Choroid plexus epithelial cell (primary cell): ENCODE results near the gene KRTAP24-1.

Source experiments
- DNase-seq: peaks from one replicate; pipeline ENCODE4 v3.0.0-alpha.2; 2010; ENCODE audit warnings: low read depth
- H3K4me3 ChIP-seq: 2 replicates; pipeline ENCODE4 v1.5.1; 2011; ENCODE audit warnings: low read depth, mild to moderate bottlenecking, control low read depth, low read length, moderate library complexity
- TF ChIP-seq, protein P1 (sequence below): conservative IDR thresholded peaks from 2 replicates; pipeline ENCODE4 v1.5.1; 2011; ENCODE audit warnings: low read depth, mild to moderate bottlenecking, control low read depth, inconsistent platforms, low read length, moderate library complexity

KRTAP24-1 gene

DNA sequence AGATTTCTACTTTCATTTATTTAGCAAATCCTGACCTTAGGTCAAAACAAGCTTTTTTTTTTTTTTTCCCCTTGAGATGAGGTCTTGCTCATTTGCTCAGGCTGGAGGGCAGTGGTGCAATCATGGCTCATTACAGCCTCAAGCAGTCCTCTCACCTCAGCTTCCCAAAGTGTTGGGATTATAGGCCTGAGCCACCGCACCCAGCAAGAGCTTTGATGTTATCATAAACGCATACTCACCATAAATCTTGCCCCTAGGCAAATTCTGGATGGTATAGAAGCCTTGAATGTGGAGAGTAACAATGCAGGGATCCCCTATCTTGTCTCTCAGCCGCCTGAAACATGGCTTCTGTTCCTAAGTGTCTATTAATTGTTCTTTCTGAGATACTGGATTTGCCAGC is 42.1 kb downstream of the KRTAP24-1 start:
- H3K4me3 ChIP-seq = no peak overlapping the region
- TF ChIP-seq, protein P1, sequence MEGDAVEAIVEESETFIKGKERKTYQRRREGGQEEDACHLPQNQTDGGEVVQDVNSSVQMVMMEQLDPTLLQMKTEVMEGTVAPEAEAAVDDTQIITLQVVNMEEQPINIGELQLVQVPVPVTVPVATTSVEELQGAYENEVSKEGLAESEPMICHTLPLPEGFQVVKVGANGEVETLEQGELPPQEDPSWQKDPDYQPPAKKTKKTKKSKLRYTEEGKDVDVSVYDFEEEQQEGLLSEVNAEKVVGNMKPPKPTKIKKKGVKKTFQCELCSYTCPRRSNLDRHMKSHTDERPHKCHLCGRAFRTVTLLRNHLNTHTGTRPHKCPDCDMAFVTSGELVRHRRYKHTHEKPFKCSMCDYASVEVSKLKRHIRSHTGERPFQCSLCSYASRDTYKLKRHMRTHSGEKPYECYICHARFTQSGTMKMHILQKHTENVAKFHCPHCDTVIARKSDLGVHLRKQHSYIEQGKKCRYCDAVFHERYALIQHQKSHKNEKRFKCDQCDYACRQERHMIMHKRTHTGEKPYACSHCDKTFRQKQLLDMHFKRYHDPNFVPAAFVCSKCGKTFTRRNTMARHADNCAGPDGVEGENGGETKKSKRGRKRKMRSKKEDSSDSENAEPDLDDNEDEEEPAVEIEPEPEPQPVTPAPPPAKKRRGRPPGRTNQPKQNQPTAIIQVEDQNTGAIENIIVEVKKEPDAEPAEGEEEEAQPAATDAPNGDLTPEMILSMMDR = no peak
- no peak for DNase-seq

DNA sequence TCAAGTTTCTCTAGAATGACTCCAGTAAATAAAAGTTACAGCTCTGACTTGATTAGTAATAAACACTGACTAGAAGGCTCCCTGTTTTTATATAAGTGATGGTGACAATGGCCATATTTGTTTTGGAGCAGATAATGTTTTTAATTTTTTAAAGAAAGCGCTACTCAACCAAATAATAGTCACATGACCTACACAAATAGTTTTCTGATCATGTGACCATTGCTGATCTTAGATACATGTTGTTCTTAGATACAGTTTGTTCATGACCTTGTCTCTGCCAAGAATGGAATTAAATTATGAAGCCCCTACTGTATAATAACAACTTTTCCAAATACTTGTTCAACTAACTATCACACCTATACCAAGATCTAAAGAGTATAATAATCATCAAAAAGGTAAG is 44.6 kb downstream of the KRTAP24-1 start:
- no peak for DNase-seq

DNA sequence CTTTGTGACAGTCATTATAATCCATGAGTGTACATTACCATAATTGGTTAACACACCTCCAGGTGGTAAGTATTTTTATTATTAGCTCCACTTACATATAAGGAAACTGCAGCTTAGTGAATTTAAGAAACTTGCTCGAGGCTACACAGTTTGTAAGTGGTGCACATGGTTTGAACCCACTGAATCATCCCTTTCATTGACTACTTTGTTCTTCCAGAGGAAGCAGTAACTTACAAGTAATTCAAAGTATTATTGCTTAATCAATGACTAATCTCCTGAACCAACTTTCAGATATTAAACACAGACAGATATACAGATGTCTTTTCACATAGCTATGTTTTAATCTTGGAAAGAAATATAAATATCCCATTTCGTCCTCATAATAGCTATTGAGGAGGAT is 48.1 kb downstream of the KRTAP24-1 start:
- TF ChIP-seq, protein P1 = no peak
- H3K4me3 ChIP-seq = no peak overlapping the region
- peak; percentile 69 for DNase-seq

More for the DNA sequence above, 44.6 kb downstream of the KRTAP24-1 start:
- TF ChIP-seq, protein P1 = no peak
- H3K4me3 ChIP-seq = no peak overlapping the region

DNA sequence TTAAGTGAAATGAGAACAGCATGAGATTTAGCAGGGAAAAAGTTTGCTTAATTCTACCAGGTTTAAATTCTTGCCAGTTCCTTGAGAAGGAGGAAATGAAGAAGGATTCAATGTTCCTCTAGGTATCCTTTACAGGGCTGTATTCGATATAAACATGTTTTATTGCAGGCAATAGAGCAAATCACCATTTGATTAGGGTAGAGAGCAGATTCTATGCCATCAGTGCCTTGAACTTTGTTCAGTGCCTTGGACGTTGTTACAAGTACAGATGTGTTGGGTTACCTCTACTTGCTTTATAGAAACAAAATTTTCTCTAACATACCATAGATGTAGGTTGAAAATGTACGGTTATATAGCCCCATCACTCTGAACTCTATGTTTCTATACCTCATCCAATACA is 48.7 kb downstream of the KRTAP24-1 start:
- no peak for DNase-seq
- H3K4me3 ChIP-seq = no peak overlapping the region
- TF ChIP-seq, protein P1 = no peak

DNA sequence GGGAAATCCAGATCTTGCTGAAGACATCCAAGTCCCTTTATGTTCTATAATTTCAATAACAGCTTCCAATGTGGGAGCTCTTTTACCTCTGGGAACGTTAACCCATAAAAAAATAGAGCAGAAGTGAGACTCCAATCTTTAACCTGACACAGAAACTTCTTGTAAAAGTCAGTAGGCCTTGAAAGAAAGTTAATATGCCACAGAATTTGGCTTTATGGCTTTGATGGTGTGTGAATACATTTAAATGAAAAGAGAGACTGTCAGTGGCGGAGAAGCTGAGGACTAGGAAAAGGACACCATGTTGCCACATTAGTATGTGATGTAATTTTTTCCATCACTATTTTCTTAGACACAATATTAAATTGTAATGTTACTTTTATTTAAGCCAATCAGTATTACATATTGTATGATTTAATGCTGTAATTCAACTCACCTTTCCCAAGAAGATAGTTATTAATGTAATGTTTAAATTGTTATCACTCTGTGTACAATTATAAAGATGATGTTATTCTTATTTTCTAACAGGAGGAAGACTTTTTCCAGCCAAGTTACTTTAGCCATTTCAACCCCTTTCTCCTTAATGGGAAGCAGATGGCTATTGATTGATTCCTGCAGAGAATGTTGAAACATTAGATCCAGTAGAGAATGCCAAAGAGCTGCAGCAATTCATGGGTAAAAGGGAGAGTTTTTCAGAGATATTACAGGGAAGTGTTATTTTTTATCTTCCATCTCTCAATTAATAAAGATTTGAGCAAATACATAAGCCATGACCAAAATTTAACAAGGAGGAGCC is 49.3 kb downstream of the KRTAP24-1 start:
- H3K4me3 ChIP-seq = no peak overlapping the region
- no peak for DNase-seq
- TF ChIP-seq, protein P1 = no peak

DNA sequence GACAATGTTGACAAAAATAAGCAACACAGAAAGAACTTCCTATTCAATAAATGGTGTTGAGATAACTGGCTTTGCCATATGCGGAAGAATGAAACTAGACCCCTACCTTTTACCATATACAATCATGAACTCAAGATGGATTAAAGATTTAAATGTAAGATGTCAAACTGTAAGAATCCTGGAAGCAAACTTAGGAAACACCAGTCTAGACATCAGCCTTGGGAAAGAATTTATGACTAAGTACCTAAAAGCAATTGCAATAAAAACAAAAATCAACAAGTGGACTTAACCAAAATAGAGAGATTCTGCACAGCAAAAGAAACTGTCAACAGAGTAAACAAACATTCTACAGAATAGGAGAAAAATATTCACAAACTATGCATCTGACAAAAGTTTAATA is 50.7 kb downstream of the KRTAP24-1 start:
- TF ChIP-seq, protein P1 = no peak
- no peak overlapping the region for H3K4me3 ChIP-seq
- DNase-seq = peak; percentile 10
